GM19468 (cell line): ENCODE measurements around the gene C6orf89.
A peak's percentile ranks its signal among the peaks of the same experiment; 100 is the strongest.
"Not testable (repeated sequence)": the region's sequence is repeated elsewhere in the genome, so short reads cannot be mapped to it uniquely, and the experiment has no call there.

Source experiments
- ATAC-seq: cut with Tn5 transposase; IDR thresholded peaks from one replicate; pipeline ENCODE4 v1.9.1; 2021; ENCODE audit warnings: mild to moderate bottlenecking, moderate library complexity, moderate number of reproducible peaks; ENCODE audit not compliant: unreplicated experiment; ENCODE audit errors: extremely low read depth

C6orf89 gene

DNA sequence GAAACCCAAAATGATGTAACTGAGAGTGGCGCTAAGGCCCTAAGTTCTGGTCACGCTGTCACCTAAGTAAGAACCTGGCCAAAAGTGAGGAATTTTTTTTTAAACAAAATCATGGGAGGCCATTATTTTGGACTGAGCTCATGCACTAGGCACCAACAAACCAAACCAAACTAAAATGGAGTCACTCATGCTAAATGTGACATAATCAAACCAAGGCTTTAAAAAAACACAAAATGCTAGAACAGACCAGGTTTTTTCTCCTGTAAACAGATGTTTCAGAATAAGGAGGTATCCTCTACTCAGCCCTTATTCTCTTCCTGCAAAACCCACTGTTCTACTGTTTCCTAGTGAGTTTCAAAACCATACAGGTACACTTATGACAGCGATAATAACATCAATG lies 1.1 kb upstream of the C6orf89 start:
- ATAC-seq, result no peak

DNA sequence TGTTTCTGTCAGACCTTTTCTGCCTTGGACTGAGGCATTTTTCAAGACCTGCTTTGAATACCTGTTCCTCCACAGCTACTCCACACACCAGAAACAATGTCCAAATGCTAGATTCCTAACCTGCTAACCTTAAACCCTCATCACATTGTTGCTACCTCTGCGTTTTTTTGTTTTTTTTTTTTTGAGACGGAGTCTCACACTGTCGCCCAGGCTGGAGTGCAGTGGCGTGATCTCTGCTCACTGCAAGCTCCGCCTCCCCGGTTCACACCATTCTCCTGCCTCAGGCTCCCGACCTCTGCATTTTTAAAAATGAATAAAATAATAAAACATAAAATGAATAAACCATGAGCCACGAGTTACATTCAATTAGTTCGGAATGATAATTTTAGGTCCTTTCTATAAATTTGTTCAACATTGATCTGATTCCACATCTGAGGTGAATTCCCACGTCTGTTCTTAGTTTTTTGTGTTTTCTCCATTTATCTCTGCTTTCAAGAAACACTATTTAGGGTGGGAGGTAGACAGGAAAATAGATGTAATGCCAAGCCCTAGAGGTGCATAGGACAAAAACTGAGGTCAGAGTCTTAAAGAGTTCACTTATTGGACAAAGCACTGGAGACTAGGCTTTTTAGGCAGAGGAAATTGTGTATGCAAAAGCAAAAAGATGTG lies 1.3 kb downstream of the C6orf89 start:
- no peak for ATAC-seq

DNA sequence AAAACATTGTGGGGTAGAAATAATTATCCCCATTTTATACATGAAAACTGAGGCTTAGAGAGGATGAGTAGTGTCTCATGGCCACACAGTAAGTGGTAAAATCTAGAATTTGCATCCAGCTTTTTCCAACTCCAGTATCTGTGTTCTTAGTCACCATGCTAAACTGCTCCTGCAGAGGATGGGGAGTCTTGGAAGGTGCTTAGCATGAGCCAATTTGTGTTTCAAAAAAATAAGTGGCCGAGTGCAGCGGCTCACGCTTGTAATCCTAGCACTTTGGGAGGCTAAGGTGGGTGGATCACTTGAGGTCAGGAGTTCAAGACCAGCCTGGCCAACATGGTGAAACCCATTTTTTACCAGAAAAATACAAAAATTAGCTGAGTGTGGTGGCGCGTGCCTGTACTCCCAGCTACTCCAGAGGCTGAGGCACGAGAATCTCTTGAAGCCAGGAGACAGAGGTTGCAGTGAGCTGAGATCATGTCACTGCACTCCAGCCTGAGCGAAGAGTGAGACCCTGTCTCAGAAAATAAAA lies 2.4 kb downstream of the C6orf89 start:
- no peak for ATAC-seq

DNA sequence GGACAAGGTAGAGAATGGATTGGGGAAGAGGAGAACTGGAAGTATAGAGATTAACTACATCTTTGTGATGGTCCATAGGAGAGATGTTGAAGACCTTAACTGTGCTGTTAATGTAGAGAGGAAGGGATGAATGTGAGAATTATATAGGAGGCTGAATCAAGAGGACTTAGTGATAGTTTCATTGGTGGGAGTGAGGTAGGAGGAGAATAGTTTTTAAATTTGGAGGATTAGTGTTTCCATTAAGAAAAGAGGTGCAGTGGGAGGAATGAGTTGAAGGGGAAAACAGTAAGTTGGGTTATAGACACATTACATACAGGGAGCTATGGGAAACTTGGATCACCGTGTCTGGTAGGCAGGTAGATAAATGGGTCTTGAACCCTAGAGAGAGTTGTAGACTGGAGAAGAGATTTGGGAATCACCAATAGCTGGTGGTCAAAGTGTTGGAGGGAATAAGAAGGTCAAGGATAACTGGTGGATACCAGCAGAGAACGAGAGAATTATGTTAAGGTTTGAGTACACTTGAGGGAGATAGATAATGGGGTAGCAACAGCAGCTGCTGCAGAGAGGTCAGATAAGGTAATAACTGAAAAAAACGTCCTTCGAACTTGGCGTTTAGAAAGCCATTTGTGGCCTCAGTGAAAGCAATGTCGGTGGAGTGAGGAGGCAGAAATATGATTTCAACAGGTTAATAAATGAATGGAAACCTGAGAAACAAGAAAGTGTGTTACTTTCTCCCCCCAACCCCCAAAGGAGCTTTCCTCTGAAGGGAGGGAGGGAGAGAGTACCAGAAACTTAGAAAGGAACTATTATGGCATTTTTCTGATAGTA lies 3.1 kb downstream of the C6orf89 start:
- ATAC-seq, result no peak

DNA sequence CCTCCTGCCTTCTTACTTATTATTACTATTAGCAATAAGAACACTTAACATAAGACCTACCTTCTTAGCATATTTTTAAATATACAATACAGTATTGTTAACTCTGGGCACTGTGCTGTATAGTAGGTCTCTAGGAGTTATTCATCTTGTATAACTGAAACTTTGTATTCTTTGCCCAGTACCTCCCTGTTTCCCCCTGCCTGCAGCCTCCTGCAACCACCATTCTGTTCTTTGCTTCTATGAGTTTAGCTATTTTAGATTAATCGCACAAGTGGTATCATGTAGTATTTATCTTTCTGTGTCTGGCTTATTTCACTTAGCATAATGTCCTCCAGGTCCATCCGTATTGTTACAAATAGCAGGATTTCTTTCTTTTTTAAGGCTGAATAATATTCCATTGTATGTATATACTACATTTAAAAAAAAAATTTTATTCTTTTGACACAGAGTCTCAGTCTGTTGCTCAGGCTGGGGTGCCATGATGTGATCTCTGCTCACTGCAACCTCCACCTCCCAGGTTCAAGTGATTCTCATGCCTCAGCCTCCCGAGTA lies 4.4 kb downstream of the C6orf89 start:
- ATAC-seq, result no peak

DNA sequence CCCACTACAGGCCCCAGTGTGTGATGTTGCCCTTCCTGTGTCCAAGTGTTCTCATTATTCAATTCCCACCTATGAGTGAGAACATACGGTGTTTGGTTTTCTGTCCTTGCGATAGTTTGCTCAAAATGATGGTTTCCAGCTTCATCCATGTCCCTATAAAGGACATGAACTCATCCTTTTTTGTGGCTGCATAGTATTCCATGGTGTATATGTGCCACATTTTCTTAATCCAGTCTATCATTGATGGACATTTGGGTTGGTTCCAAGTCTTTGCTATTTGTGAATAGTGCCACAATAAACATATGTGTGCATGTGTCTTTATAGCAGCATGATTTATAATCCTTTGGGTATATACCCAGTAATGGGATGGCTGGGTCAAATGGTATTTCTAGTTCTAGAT lies 5.4 kb downstream of the C6orf89 start:
- not testable (repeated sequence) for ATAC-seq

DNA sequence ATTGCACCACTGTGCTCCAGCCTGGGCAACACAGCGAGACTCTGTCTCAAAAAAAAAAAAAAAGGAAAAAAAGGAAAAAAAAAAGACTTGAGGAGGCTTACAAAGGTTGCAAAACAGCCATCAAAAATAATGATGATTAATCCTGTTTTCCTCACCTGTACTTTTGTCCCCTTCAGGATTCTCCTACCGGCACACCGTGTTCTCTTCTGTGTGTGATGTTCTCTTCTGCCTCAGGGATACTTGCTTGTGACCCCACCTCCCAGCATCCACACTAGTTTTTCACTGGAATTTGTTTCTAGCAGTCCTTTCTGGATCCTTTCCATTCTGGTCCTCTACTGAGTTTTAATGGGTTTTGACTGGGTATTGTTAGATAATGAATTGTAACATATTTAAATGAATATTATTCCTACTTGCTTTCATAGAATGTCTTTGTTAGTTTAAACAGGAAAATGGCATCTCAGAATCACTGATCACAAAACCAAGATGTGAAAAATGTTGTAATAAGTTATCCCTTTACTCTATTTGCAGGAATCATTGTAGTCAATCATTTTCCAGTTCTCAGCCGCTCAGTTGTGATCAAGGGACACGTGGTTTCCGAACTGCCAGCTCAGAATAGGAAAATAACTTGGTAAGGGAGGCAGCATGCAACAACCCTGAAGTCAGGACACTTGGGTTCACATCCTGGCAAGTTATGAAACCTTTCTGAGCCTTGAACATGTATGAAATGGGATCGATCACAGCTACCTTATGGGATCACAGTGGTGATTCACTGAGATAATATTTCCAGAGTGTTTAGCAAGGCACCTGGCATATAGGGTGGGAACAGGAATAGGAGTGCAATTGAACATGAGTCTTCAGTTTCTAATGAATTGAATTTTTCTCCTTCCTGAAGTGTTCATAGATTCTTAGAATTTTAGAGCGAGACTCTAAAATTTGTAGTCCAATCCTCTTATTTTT lies 8.5 kb downstream of the C6orf89 start:
- ATAC-seq, result no peak

DNA sequence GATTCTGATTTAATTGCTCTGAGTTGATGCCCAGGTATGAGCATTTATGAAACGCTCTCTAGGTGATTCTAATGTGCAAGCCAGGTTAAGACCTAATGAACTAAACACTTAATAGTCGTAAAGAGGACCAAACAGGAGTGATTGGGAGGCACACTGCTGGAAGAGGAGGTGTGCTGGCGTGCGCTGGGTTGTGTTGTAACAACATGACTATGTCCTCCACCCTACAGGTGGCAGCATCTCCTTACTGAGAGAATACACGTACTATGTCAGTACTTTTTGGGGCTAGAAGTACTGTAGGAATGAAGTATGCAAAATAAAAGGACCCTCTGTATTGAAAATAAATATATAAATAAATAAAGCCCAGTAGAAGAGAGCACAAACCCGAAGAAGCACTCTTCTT lies 11.9 kb downstream of the C6orf89 start:
- no peak for ATAC-seq

DNA sequence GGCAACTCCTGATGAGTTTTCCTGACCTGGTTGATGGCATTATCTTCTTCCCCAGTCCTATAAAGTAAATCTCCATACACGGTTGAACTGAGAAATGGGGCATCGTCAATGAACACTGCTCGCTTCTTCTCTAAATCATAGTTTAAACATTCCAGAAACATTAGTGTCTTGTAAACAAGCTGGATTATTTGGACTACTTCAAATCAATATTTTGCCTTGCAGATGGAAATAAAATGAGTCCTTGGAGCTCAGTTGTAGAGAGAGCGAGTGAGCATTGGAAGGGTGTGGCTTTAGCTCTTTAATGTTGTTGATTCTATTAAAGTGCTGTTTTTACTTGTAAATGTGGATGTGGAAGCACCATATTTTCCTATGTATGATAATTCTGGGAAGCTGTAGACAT lies 18.4 kb downstream of the C6orf89 start:
- no peak for ATAC-seq

DNA sequence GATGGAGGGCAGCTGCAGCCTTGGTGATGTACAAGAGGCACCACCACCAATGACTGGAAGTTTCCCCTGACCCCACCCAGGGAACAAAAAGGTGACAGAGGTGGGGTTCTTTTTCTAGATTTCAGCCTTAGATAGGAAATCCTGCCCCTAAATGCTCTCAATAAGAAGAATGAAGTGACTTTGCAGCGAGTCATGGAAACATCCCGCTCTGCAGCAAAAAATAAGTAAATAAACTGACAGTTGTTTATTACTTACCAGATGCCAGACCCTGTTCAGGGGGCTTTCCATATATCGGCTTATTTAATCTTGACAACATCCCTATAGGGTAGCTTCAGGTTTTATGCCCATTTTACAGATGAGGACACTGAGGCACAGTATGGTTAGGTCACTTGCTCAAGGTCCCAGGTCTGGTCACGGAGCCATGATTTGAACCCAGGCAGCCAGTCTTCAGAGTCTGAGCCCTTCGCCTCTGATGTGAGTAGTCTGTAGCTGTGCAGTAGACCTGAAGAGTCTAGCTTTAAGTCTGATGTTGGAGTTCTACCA lies 19.2 kb downstream of the C6orf89 start:
- no peak for ATAC-seq

DNA sequence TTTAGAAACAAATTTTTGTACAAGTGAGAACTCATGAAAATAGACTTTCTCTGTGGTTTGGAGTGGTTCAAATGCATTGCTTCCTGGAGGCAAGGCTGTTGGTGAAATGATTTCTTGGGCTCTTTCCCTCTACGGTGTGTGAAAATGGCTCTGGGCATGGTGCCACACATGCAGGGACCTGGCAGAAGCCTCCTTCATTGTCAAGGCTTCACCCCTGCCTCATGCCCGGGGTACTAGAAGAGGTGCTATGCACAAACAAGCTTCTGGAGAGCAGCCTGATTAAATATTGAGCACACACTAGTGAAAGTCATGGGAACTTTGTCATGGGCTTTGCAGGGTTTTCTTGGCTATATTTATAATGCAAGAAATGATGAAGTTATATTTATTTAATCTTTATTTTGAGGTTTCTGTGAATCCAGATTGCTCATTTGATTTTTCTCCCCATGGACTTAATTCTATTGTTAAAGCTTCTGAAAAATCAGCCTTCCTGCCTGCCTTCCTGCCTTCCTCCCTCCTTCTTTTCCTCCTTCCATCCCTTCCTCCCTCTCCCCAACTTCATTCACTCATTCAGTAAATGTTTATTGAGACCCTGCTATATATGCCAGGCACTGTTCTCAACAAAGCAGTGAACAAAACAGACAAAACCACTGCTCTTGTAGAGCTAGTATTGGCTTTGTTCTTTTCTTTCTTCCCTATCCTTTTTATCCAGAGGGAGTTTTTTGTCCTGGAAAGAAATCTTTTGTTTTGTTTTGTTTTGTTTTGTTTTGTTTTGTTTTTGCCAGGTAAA lies 21.0 kb downstream of the C6orf89 start:
- no peak for ATAC-seq

DNA sequence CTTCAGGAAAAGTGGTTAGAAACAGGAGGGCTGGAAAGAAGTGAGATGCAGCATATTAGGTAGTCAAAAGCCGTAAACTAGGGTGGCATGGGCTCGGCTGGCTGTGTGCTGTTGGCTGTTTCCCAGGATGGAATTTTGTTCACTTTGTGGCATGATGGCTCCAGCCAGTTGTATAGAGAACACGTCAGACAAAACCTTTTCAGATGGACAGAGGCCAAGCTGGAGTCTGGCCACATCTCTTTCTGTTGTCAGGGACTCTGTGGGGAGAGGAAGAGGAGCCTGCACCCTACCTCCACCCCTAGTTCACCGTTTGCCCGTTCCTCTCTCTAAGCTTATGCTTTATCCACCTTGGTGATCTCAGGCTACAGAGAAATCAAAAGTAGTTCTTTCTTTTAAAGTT lies 22.0 kb downstream of the C6orf89 start:
- ATAC-seq, result no peak

DNA sequence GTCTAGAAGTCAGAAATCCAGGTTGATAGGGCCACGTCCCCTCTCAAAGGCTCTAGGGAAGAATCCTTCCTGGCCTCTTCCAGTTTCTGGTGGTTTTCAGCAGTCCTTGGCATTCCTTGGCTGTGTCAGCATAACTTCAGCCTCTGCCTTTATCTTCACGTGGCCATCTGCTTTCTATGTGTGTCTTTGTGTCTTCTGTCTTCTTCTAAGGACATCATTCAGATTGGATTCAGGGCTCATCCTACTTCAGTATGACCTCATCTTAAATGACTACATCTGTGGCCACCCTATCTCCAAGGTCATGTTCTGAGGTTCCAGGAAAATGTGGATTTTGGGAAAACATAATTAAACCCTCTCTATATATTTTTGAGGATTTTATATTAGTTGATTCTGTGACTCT lies 23.0 kb downstream of the C6orf89 start:
- no peak for ATAC-seq

DNA sequence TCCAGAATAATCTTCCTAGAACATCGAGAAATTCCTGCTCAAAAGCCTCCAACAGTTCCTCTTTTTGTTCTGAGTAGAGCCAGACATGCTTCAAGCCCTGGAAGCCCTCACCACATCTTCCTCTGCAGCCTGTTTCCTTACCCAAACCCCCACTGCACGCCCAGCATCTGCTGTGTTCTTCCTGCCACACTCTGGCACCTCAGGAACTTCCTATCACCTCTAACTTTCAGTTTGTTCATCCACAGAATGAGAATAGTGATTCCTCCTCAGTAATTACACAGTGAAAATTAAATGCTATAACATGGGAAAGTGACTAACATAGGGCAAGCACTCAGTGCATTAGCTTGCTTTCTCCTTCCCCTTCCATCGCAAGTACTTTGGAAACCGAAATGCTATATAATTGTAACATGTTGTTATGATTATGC lies 26.3 kb downstream of the C6orf89 start:
- no peak for ATAC-seq

DNA sequence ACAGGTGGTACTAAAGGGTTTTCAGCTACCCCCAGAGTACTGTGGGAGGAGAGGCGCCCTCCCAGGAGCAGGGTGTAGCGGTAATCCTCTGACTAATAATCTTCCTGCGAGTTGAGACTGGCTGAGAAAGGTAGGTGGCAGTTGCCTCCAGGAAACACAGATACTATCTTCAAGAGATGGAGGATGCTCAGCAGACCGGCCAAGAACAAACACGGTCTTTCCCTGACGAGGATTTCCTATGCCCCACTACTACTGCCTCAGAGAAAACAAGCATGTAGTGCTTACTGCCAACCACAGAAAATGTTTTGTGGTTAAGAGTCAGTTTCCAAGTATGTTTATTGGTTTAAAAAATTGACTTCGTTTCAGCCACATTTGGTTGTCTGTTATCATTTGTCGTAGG lies 26.8 kb downstream of the C6orf89 start:
- ATAC-seq, result peak; percentile 72

DNA sequence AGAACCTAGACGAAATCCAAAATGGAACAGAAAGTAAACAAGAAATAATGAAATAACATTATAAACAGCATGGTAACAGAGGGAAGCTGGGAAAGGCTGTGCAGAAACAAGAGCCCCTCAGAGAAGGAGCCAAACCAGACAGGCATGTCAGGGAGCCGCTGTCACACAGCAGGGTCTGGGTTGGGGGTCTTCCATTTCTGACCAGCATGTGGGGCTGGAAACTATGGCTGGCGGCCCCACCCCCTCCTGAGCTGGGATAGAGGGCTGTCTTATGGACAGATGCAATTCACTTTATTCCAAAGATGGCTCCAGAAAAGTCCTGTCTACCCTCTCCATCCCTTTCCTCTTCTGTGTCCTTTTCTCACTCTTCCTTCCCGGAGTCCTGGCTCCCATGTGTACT lies 27.3 kb downstream of the C6orf89 start:
- no peak for ATAC-seq

DNA sequence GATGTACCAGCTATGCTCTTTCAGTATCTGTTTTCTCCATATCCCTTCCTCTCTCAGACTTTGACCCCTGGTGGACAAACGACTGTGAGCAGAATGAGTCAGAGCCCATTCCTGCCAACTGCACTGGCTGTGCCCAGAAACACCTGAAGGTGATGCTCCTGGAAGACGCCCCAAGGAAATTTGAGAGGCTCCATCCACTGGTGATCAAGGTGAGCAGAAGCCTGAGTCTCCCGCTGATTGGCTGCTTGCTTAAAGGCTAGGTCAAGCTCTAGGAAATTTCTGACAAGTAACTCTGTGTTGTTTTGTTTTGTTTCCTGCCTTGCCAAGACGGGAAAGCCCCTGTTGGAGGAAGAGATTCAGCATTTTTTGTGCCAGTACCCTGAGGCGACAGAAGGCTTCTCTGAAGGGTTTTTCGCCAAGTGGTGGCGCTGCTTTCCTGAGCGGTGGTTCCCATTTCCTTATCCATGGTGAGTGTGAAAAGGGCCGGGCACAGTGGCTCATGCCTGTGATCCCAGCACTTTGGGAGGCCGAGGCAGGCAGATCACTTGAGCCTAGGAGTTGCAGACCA lies 28.6 kb downstream of the C6orf89 start:
- ATAC-seq, result no peak

DNA sequence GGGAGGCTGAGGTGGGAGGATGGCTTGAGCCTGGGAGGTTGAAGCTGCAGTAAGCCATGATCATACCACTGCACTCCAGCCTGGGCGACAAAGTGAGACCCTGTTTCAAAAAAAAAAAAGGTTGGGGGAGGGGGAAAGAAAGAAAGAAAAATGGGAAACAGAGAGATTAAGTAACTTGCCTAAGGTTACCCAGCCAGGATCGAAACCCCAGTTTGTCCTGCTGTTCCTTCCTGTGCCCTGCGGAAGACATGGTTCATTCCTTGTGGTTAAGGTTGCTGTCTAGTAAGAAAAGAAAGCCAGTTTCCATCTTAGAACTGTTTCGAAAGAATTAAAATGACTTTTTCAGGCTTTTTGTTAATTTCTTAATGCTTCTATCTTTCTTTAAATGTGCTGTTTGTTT lies 29.8 kb downstream of the C6orf89 start:
- no peak for ATAC-seq

DNA sequence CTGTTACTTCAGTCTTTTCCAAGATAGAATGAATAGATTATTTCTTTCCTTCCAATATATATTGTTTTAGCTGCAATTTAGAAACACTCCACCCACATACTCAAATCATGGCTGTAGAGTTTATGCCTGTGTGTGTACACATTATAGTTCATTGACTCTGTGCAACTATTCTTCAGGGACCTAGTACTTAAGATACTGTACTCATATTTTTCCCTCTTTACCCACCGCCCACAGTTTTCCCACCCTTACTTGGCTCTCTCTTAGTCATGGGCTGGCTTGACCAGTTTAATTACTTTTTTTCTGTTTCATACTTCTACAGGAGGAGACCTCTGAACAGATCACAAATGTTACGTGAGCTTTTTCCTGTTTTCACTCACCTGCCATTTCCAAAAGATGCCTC lies 30.4 kb downstream of the C6orf89 start:
- ATAC-seq, result no peak
